ENCODE measurements around the gene PCSK4. TPM values are rescaled to one million over a fixed set of nuclear protein-coding genes. Genes with fewer than 3 reads are reported as not detected.

The PCSK4 gene
- polyA plus RNA-seq, 1 of the 3 experiments (the other 2 are of a cell fraction): 6.6 TPM

GRCh38 chr19:1512671-1513498 lies 22.7 kb upstream of the PCSK4 start, which contains the start of gene ADAMTSL5:
Gene ADAMTSL5 (minus strand): TSS chr19:1513019. CDS start chr19:1510943, 2,076 bp downstream.
- no peak within 1 kb of the TSS for H3K27ac ChIP-seq (ENCODE audit: low read depth in 2 of 2, low read length in 1 of 2)
- peaks cover 0 to 3% of the 10 kb centered on the region in 2 experiments; a peak in 1 of 4 replicates for H3K4me1 ChIP-seq (ENCODE audit: control insufficient read depth in 1 of 2, insufficient read depth in 2 of 2, low read depth in 1 of 2, low read length in 1 of 2)
- H3K4me2 ChIP-seq: peak within 1 kb of the TSS; percentile 87
- no peaks in the 10 kb centered on the region for H3K36me3 ChIP-seq (replicated peaks in 1 of 2; ENCODE audit: control insufficient read depth in 1 of 2, insufficient read depth in 2 of 2, low read length in 1 of 2)
- ChIA-PET POLR2A (interaction anchor here (1.2 kb wide), 1 partner anchor 142 kb away, joined by 3 read pairs; no protein-coding TSS in a partner anchor), CTCF (interaction anchor here (1.3 kb wide), 1 partner anchor 9 kb away, joined by 4 read pairs; no protein-coding TSS in a partner anchor)
- WGBS (ENCODE audit: low lambda C conversion rate): 10% methylated on average over 1 of the region's 78 CpGs
- no peaks in the 10 kb centered on the region for H3K9me3 ChIP-seq
- TF ChIP-seq, protein P1, sequence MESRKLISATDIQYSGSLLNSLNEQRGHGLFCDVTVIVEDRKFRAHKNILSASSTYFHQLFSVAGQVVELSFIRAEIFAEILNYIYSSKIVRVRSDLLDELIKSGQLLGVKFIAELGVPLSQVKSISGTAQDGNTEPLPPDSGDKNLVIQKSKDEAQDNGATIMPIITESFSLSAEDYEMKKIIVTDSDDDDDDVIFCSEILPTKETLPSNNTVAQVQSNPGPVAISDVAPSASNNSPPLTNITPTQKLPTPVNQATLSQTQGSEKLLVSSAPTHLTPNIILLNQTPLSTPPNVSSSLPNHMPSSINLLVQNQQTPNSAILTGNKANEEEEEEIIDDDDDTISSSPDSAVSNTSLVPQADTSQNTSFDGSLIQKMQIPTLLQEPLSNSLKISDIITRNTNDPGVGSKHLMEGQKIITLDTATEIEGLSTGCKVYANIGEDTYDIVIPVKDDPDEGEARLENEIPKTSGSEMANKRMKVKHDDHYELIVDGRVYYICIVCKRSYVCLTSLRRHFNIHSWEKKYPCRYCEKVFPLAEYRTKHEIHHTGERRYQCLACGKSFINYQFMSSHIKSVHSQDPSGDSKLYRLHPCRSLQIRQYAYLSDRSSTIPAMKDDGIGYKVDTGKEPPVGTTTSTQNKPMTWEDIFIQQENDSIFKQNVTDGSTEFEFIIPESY (IDR thresholded peaks at IDR 0.05; ENCODE audit: borderline replicate concordance, low read depth): no peak
- peak; percentile 28; the same call in 1 of the 2 replicates for TF ChIP-seq POLR2AphosphoS5 (IDR thresholded peaks at IDR 0.05; ENCODE audit: low read depth, low read length)
- peak; percentile 39; the same call in 1 of the 2 replicates for TF ChIP-seq GABPA (IDR thresholded peaks at IDR 0.05; ENCODE audit: low read depth)
- no peak for TF ChIP-seq YY1 (IDR thresholded peaks at IDR 0.05; ENCODE audit: low read depth)
- peak; percentile 68 for DNase-seq
- H3K79me2 ChIP-seq (ENCODE audit: insufficient read depth): no peaks in the 10 kb centered on the region
- peak within 1 kb of the TSS; percentile 52 to 65 for H3K4me3 ChIP-seq (ENCODE audit: low read depth in 2 of 2, low read length in 1 of 2)
- peak within 1 kb of the TSS; percentile 73 for H3K9ac ChIP-seq
- peak within 1 kb of the TSS; percentile 78 for H2AFZ ChIP-seq (ENCODE audit: low read depth)
- no peaks in the 10 kb centered on the region for H4K20me1 ChIP-seq (ENCODE audit: insufficient read depth)
- H3F3A ChIP-seq (replicated peaks; ENCODE audit: insufficient read depth): peaks cover 20% of the 10 kb centered on the region
- no peaks in the 10 kb centered on the region for H3K27me3 ChIP-seq (ENCODE audit: insufficient read depth)
- no peaks in the 10 kb centered on the region for H3K9me2 ChIP-seq

- ChIA-PET POLR2A (interaction anchor here (1.2 kb wide), 1 partner anchor 141 kb away, joined by 3 read pairs; no protein-coding TSS in a partner anchor), CTCF (interaction anchor here (0.6 to 1.3 kb wide), 4 partner anchors 9 to 731 kb away, joined by 3 to 4 read pairs (median 3); no protein-coding TSS in a partner anchor)
- peak overlapping the region; percentile 87 for H3K4me2 ChIP-seq
- H3K79me2 ChIP-seq (ENCODE audit: insufficient read depth): no peaks in the 10 kb centered on the region
- H3K27ac ChIP-seq (ENCODE audit: low read depth in 2 of 2, low read length in 1 of 2): no peak overlapping the region
- peak; percentile 31 for DNase-seq
- peaks cover 20% of the 10 kb centered on the region for H3F3A ChIP-seq (replicated peaks; ENCODE audit: insufficient read depth)
- H3K9ac ChIP-seq: no peak overlapping the region
- peaks cover 0 to 8% of the 10 kb centered on the region in 2 experiments; a peak in 1 of 4 replicates for H3K4me1 ChIP-seq (ENCODE audit: control insufficient read depth in 1 of 2, insufficient read depth in 2 of 2, low read depth in 1 of 2, low read length in 1 of 2)
- no peak overlapping the region; a peak in 1 of 4 replicates for H3K4me3 ChIP-seq (ENCODE audit: low read depth in 2 of 2, low read length in 1 of 2)
- no peaks in the 10 kb centered on the region for H3K36me3 ChIP-seq (replicated peaks in 1 of 2; ENCODE audit: control insufficient read depth in 1 of 2, insufficient read depth in 2 of 2, low read length in 1 of 2)
- no peaks in the 10 kb centered on the region for H3K9me2 ChIP-seq
- H3K27me3 ChIP-seq (ENCODE audit: insufficient read depth): no peaks in the 10 kb centered on the region
- TF ChIP-seq, protein P2, sequence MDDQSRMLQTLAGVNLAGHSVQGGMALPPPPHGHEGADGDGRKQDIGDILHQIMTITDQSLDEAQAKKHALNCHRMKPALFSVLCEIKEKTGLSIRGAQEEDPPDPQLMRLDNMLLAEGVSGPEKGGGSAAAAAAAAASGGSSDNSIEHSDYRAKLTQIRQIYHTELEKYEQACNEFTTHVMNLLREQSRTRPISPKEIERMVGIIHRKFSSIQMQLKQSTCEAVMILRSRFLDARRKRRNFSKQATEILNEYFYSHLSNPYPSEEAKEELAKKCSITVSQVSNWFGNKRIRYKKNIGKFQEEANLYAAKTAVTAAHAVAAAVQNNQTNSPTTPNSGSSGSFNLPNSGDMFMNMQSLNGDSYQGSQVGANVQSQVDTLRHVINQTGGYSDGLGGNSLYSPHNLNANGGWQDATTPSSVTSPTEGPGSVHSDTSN (IDR thresholded peaks at IDR 0.05): no peak
- TF ChIP-seq EP300 (IDR thresholded peaks at IDR 0.05; ENCODE audit: borderline replicate concordance in 1 of 2, low read depth in 1 of 2, low read length in 1 of 2) (no peak), GABPA (IDR thresholded peaks at IDR 0.05; ENCODE audit: low read depth) (no peak), NFIC (IDR thresholded peaks at IDR 0.05; ENCODE audit: borderline replicate concordance) (no peak), TEAD4 (IDR thresholded peaks at IDR 0.05; ENCODE audit: borderline replicate concordance, insufficient read depth) (no peak), CTCF (IDR thresholded peaks at IDR 0.05) (no peak), ELF1 (IDR thresholded peaks at IDR 0.05) (no peak)
- WGBS (ENCODE audit: low lambda C conversion rate): 46% methylated on average over 12 of the region's 22 CpGs
- H3K9me3 ChIP-seq: no peaks in the 10 kb centered on the region
- no peak overlapping the region for H2AFZ ChIP-seq (ENCODE audit: low read depth)
- no peaks in the 10 kb centered on the region for H4K20me1 ChIP-seq (ENCODE audit: insufficient read depth)
These were observed 21.5 kb upstream of the PCSK4 start for GRCh38 chr19:1511318-1512317.

Data from SK-N-SH (cell line).